ENCODE data around the gene AKT2.

DNA sequence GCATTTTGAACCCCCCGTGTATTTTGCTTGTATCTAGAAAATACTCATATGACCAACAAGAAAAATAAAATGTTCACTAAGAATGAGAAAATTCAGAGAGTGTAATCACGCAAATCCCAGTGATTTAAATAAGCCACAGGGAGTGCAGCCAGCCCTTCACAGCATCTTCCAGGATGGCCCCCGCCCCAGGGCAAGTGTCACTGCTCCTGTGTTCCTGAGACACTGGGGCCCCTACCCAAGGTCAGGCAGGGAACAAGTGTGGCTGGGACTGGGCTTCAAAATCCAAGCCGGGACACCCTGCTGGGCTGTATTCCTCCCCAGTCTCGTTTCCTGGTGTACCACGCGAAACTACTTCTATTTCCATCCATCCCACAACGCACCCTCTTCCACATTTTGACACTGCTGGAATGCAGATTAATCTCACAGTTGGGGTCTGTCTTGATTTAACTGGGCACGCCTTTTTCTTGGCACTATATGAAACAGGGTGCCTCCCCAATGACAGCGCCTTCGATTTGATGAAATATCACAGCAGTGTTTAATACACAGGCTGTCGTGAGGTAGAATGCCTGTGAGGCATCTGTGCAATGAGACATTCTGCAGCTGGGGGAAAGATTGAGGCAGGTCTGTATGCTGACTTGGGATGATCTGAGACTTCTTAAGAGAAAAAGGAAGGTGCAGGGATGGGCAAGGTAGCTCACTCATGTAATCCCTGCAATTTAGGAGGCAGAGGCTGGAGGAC lies 40.4 kb downstream of the AKT2 start:
- TF ChIP-seq SMC3 (conservative IDR thresholded peaks at IDR 0.05; ENCODE audit: poor library complexity) (no peak), POLR2AphosphoS5 (IDR thresholded peaks at IDR 0.05) (no peak)
- TF ChIP-seq, protein P1, sequence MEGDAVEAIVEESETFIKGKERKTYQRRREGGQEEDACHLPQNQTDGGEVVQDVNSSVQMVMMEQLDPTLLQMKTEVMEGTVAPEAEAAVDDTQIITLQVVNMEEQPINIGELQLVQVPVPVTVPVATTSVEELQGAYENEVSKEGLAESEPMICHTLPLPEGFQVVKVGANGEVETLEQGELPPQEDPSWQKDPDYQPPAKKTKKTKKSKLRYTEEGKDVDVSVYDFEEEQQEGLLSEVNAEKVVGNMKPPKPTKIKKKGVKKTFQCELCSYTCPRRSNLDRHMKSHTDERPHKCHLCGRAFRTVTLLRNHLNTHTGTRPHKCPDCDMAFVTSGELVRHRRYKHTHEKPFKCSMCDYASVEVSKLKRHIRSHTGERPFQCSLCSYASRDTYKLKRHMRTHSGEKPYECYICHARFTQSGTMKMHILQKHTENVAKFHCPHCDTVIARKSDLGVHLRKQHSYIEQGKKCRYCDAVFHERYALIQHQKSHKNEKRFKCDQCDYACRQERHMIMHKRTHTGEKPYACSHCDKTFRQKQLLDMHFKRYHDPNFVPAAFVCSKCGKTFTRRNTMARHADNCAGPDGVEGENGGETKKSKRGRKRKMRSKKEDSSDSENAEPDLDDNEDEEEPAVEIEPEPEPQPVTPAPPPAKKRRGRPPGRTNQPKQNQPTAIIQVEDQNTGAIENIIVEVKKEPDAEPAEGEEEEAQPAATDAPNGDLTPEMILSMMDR (IDR thresholded peaks at IDR 0.05; ENCODE audit: poor library complexity, severe bottlenecking): no peak

Data from neural cell (in vitro differentiated cells).